Subcutaneous adipose tissue (tissue), 4 donors: ENCODE data around the gene MRPL47. TPM values are rescaled to one million over a fixed set of nuclear protein-coding genes. Genes with fewer than 3 reads are reported as not detected.

Experiments used
- small RNA-seq: library from RNA; depleted of rRNA; stranded (forward); fragments of <200 nt; gene quantifications from one replicate; pipeline ENCODE3, GENCODE V24; 2016
- total RNA-seq, 4 donors: library from RNA; depleted of rRNA; stranded (reverse); fragments of >200 nt; gene quantifications; one replicate each; pipeline ENCODE4 v1.1.0, GENCODE V29; 2016
- TF ChIP-seq, protein P1 (sequence below): fragments of 450-650 bp; IDR thresholded peaks from one replicate; pipeline ENCODE4 v1.5.1; 2016; ENCODE audit warnings: low read depth, mild to moderate bottlenecking, control low read depth, antibody characterized with exemption, moderate library complexity

MRPL47 gene
- total RNA-seq, 4 donors from 2014 or later: 12.6 to 58.0 (median 19.4) TPM

DNA sequence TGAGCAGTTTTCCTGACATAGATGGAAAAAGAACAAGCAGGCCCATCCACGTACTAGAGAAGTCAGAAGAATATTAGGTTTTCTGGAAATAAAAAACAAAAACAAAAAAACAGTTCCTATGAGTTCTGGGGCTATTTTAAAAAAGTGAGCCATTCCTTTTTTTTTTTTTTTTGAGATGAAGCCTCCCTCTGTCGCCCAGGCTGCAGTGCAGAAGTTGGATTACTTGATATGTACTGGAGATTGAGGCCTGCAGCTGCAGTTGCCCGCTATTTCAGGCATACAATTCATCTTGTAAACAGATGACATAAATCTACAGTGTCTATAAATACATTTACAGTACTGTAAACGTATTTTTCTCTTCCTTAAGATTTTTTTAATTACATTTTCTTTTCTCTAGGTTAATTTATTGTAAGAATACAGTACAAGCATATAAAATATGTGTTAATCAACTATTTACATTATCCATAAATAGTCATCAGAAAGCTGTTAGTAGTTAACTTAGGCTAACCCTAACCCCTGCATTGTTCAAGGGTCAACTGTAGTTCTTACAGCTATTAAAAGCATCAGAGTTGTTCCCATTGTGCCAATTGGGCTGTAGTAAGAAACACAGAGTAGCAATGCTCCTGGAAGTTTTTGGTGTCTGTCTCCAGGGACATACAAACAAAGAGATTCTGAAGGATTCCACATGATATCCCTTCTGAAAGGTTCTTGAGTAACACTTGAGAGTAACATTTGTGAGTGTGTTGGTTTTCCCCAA, 52.9 kb downstream of the MRPL47 start:
- TF ChIP-seq, protein P1, sequence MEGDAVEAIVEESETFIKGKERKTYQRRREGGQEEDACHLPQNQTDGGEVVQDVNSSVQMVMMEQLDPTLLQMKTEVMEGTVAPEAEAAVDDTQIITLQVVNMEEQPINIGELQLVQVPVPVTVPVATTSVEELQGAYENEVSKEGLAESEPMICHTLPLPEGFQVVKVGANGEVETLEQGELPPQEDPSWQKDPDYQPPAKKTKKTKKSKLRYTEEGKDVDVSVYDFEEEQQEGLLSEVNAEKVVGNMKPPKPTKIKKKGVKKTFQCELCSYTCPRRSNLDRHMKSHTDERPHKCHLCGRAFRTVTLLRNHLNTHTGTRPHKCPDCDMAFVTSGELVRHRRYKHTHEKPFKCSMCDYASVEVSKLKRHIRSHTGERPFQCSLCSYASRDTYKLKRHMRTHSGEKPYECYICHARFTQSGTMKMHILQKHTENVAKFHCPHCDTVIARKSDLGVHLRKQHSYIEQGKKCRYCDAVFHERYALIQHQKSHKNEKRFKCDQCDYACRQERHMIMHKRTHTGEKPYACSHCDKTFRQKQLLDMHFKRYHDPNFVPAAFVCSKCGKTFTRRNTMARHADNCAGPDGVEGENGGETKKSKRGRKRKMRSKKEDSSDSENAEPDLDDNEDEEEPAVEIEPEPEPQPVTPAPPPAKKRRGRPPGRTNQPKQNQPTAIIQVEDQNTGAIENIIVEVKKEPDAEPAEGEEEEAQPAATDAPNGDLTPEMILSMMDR: no peak

DNA sequence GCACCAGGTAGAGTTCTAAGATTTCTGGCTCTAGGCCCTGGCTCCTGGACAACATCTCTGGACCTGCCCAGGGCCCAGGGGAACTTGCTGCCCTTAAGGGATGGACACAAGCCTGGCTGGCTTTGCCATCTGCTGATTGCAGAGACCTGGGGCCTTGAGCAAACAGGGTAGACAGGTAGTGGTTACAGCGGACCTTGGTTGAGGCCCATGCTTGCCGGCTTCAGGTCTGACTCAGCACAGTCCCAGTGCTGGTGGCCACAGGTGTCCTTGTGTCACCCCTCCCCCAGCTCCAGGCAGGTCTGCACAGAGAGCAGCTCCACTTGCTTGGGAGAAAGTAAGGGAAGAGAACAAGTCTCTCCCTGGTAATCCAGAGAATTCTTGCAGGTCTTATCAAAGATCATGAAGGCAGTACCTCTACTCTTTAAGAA, 57.6 kb downstream of the MRPL47 start:
- TF ChIP-seq, protein P1: no peak

DNA sequence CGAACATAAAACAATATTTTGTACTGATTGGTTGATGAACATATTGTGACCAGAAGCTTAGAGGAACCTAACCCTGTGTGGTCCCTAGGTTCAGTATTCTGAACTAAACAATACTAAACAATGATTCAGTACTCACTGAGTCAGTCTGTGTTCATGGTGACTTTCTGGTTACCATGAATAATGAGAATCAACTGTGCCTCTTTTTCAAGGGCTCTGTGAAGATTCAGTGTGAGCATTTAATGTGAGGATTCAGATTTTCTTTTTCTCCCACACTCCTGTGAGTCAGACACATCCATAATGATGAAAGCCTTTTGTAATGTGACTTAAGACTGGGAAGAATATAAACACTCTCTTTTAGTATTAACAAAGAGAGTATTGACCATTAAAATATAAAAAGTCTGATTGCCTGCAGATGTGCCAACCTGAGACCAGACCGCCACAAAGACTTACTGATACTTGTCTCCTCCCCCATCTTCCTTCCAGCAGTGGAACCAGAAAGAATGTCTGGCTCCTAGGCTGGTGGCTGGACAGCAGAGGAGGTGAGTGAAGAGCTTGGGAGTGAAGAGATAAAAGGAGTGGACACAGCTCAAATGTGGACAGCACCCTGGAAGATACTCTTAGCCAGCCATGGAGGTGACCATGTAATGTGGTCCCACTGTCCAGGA, 59.3 kb downstream of the MRPL47 start:
- TF ChIP-seq, protein P1: no peak

DNA sequence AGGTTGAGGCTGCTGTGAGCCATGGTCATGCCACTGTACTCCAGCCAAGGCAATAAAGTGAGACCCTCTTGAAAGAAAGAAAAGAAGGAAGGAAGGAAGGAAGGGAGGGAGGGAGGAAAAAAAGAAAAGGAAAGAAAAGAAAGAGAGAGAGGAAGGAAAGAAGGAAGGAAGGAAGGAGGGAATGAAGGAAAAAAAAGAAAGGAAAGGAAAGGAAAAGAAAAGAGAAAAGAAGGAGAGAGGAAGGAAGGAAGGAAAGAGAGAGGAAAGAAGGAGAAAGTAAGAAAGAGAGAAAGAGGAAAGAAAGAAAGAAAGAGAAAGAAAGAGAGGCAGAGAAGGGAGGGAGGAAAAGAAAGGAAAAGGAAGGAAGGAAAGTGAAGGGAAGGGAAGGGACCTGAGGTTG, 62.1 kb downstream of the MRPL47 start:
- TF ChIP-seq, protein P1: no peak

DNA sequence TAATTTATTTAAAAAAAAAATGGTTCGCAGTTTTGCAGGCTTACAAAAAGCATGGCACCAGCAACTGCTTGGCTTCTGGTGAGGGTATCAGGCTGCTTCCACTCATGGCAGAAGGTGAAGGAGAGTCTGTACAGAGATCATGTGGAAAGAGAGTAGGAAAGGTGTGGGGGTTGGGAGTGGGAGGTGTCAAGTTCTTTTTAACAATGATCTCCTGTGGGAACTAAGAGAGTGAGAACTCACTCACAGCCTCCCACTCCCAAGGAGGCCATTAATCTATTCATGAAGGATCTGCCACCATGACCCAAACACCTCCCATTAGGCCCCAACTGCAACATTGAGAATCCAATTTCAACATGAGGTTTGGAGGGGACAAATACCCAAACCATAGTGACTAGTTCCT, 62.8 kb downstream of the MRPL47 start:
- TF ChIP-seq, protein P1: no peak

DNA sequence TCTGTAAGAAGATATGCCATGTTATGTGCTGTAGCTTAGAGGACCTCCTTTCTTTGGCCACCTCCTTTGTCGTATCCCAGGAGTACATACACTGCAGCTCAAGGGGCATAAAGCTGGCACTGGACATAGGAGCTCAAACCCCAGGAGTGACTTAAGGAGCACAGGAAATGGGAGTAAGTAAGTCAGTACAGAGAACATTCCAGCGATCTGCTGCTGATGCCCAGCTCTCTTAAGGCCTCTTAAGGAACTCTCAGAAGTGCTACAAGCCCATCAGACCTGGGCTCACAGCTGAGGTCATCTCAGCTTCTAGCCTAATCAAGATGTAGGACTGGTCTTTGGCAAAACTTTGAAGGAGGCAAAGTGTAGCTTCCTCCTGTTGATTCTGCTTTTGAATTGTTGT, 63.3 kb downstream of the MRPL47 start:
- TF ChIP-seq, protein P1: no peak

Small RNA genes lying within 50 kb of the gene (small RNA-seq; reads per million reads assigned to genes)
- gene AC090425.1 (not detected), gene RF01210 (not detected)

Other genes starting within 250 kb of the MRPL47 start
- 10 to 100 TPM; 21.9 to 46.4 (median 30.9) TPM for gene GNB4, start 153.2 kb downstream of the MRPL47 start, total RNA-seq
- gene ACTL6A, start 41.7 kb downstream of the MRPL47 start, total RNA-seq: 10 to 100 TPM; 27.4 to 37.9 (median 32.8) TPM
- gene NDUFB5, start 156 bp upstream of the MRPL47 start, total RNA-seq: 100 to 1,000 TPM; 103 to 164 (median 124) TPM
- 10 to 100 TPM in 3 of 4 donors, 1 to 10 TPM in 1; 9.9 to 59.0 (median 15.5) TPM for gene USP13, start 48.4 kb upstream of the MRPL47 start, total RNA-seq